Right lobe of liver (tissue), 6 donors: ENCODE results near the gene BCL2L15. TPM values are rescaled to one million over a fixed set of nuclear protein-coding genes. Genes with fewer than 3 reads are reported as not detected.

Source experiments
- ATAC-seq, 4 donors: fragments of 200-7000 bp; cut with Tn5 transposase; one replicate each; pipeline ENCODE4 v1.9.1; 2020; ENCODE audit warnings: mild to moderate bottlenecking in 4 of 4, moderate library complexity in 4 of 4
- DNase-seq, 3 donors: peaks; one replicate each; pipeline ENCODE4 v3.0.0-alpha.2; 2020
- H3K27ac ChIP-seq, 3 donors: fragments of 200-600 bp; one replicate each; pipeline ENCODE4 v1.8.0; 2022
- H3K27me3 ChIP-seq, 2 donors: fragments of 200-600 bp; one replicate each; pipeline ENCODE4 v1.8.0; 2022
- H3K36me3 ChIP-seq, 4 donors: fragments of 200-600 bp; sonication (generic) in 1 of 4; one replicate each; pipeline versions ENCODE4 v1.5.1 to v1.8.0; 2017 to 2022; ENCODE audit warnings: control low read depth in 1 of 4
- H3K4me1 ChIP-seq, 4 donors: fragments of 200-600 bp; sonication (generic) in 1 of 4; one replicate each; pipeline versions ENCODE4 v1.5.1 to v1.8.0; 2017 to 2022; ENCODE audit warnings: control low read depth in 1 of 4
- H3K4me3 ChIP-seq, 3 donors: fragments of 200-600 bp; one replicate each; pipeline ENCODE4 v1.8.0; 2022
- H3K9me3 ChIP-seq, 4 donors: fragments of 200-600 bp; sonication (generic) in 1 of 4; one replicate each; pipeline versions ENCODE4 v1.5.1 to v1.8.0; 2017 to 2022; ENCODE audit warnings: control low read depth in 1 of 4
- POLR2A ChIP-seq: fragments of 450-650 bp; IDR thresholded peaks from one replicate; pipeline ENCODE4 v1.6.1; 2017; ENCODE audit warnings: antibody characterized with exemption, mild to moderate bottlenecking
- WGBS: methylation state at CpG from one replicate; pipeline ENCODE4 v1.1.6; 2018; ENCODE audit warnings: low coverage, low lambda C conversion rate; ENCODE audit not compliant: insufficient coverage; ENCODE audit errors: missing lambda C conversion rate; 5-methylcytosine and 5-hydroxymethylcytosine counted together
- intact Hi-C, 2 donors: fragments of 100-400 bp; cut with DNase I; formaldehyde crosslinking; loops; one replicate each; pipeline versions ENCODE4 v1.11.2 to v1.14.1; 2022
- total RNA-seq, 6 experiments: library from RNA; depleted of rRNA in 2 of 6; stranded (reverse); fragments of >200 nt in 2 of 6; fragmentation: NEBNext Ultra II Directional in 3 of 6; extraction: Animal tissue kit (Norgen Biotek cat#: 25700) in 3 of 6; gene quantifications; one replicate each; pipeline versions ENCODE4 v1.1.0 to v1.2.4, GENCODE V29; 2016 to 2023
- TF ChIP-seq, protein P1 (sequence below), 4 donors: fragments of 200-600 bp in 3 of 4; fragments of 450-650 bp in 1 of 4; IDR thresholded peaks; one replicate each; pipeline versions ENCODE4 v1.5.1 to v1.8.0; 2016 to 2022; ENCODE audit warnings: antibody characterized with exemption in 4 of 4, mild to moderate bottlenecking in 2 of 4
- donor health status: DM: no; HTN: yes; CAD: no.
- donor health status: DM: no; HTN: no; CAD: no.
- donor health status: DM: no; HTN: no; CAD: no.
- donor health status: DM: no; HTN: yes; CAD: no.
- donor health status: DM: no; HTN: yes; CAD: no.

BCL2L15 gene
- total RNA-seq, 6 experiments from 2014 or later: 0.06 to 0.73 (median 0.13) TPM; not detected in 1

DNA sequence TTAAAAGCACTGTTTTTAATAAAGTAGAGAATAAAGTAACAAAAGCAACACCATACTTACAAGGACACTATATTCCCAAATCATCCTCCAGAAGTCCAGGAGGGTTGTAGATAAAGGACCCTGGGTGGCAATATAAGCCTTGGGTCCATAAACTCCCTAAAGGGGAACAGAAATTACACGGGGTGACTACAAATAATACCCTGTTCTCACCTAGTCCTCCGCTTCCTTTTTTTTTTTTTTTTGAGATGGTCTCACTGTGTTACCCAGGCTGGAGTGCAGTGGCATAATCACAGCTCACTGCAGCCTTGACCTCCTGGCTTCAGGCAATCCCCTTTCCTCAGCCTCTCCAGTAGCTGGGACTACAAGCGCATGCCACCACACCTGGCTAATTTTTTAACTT, 29.0 kb downstream of the BCL2L15 start:
- Histone ChIP-seq H3K36me3 (no peaks in the 10 kb centered on the region), H3K9me3 (no peaks in the 10 kb centered on the region), H3K27ac (no peak overlapping the region), H3K27me3 (no peaks in the 10 kb centered on the region), H3K4me3 (no peak overlapping the region), H3K4me1 (no peaks in the 10 kb centered on the region)
- 66% methylated on average over 3 of the region's 3 CpGs for WGBS
- no peak for ATAC-seq
- DNase-seq: no peak
- no peak for TF ChIP-seq POLR2A
- TF ChIP-seq, protein P1, sequence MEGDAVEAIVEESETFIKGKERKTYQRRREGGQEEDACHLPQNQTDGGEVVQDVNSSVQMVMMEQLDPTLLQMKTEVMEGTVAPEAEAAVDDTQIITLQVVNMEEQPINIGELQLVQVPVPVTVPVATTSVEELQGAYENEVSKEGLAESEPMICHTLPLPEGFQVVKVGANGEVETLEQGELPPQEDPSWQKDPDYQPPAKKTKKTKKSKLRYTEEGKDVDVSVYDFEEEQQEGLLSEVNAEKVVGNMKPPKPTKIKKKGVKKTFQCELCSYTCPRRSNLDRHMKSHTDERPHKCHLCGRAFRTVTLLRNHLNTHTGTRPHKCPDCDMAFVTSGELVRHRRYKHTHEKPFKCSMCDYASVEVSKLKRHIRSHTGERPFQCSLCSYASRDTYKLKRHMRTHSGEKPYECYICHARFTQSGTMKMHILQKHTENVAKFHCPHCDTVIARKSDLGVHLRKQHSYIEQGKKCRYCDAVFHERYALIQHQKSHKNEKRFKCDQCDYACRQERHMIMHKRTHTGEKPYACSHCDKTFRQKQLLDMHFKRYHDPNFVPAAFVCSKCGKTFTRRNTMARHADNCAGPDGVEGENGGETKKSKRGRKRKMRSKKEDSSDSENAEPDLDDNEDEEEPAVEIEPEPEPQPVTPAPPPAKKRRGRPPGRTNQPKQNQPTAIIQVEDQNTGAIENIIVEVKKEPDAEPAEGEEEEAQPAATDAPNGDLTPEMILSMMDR (IDR thresholded peaks at IDR 0.05): no peak
- intact Hi-C loops: no loop called here

- intact Hi-C loops: no loop called here
These were observed 29.6 kb downstream of the BCL2L15 start for GRCh38 chr1:113857776-113858175.

GRCh38 chr1:113856401-113856790, 31.0 kb downstream of the BCL2L15 start:
- Histone ChIP-seq H3K36me3 (no peaks in the 10 kb centered on the region), H3K4me3 (no peak overlapping the region), H3K4me1 (no peaks in the 10 kb centered on the region), H3K27me3 (no peaks in the 10 kb centered on the region), H3K9me3 (no peaks in the 10 kb centered on the region), H3K27ac (no peak overlapping the region)
- WGBS: 89% methylated on average over 2 of the region's 2 CpGs
- DNase-seq (no peak), ATAC-seq (no peak)
- no peak for TF ChIP-seq POLR2A
- TF ChIP-seq, protein P1 (IDR thresholded peaks at IDR 0.05): no peak
- intact Hi-C loops: no loop called here

More at GRCh38 chr1:113857776-113858175, 29.6 kb downstream of the BCL2L15 start:
- no peaks in the 10 kb centered on the region for H3K9me3 ChIP-seq
- H3K4me3 ChIP-seq: no peak overlapping the region
- 54% methylated on average over 3 of the region's 3 CpGs for WGBS
- H3K27me3 ChIP-seq: no peaks in the 10 kb centered on the region
- ATAC-seq: no peak
- no peak for TF ChIP-seq POLR2A
- TF ChIP-seq, protein P1 (IDR thresholded peaks at IDR 0.05): no peak
- H3K4me1 ChIP-seq: no peaks in the 10 kb centered on the region
- H3K27ac ChIP-seq: no peak overlapping the region
- DNase-seq: no peak
- H3K36me3 ChIP-seq: no peaks in the 10 kb centered on the region

DNA sequence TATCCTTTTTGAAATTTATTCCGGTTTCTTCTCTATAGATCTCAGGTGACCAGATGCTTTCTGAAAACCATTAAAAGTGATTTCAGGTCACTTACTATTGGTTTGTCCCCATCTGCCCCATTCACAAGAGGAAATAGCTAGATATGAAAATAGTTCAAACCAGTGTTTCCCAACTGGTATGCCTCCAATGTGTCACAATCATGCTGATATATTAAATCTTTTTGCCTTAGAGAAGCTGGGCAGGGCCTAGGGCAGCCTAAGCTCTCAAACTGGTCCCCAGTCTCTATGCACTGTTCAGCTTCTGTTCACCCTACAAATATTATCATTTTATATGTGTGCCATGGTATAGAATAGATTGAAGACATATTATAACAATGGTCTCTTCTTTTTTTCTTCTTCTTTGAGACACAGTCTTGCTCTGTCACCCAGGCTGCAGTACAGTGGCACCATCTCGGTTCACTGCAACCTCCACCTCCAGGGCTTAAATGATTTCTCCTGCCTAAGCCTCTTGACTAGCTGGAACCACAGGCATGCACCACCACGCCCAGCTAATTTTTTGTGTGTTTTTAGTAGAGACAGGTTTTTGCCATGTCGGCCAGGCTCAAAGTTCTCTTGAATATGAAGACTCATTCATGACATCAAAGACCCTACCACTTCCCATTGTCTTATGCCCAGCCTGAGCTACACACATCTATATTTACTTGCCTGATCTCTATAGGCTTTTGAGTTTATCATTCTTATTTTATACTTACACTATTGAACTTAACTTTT, 31.6 kb downstream of the BCL2L15 start:
- intact Hi-C loops: no loop called here
- no peaks in the 10 kb centered on the region for H3K4me1 ChIP-seq
- DNase-seq (no peak), ATAC-seq (no peak)
- H3K4me3 ChIP-seq: no peak overlapping the region
- no peak overlapping the region for H3K27ac ChIP-seq
- no peaks in the 10 kb centered on the region for H3K9me3 ChIP-seq
- 80% methylated on average over 4 of the region's 4 CpGs for WGBS
- no peak for TF ChIP-seq POLR2A
- TF ChIP-seq, protein P1 (IDR thresholded peaks at IDR 0.05): no peak
- no peaks in the 10 kb centered on the region for H3K36me3 ChIP-seq
- H3K27me3 ChIP-seq: no peaks in the 10 kb centered on the region
